Measurements from ENCODE around the gene ANXA2. TPM values are rescaled to one million over a fixed set of nuclear protein-coding genes. Genes with fewer than 3 reads are reported as not detected.

ANXA2 gene
- total and polyA plus RNA-seq, 9 donors = 118 to 910 (median 237) TPM

DNA sequence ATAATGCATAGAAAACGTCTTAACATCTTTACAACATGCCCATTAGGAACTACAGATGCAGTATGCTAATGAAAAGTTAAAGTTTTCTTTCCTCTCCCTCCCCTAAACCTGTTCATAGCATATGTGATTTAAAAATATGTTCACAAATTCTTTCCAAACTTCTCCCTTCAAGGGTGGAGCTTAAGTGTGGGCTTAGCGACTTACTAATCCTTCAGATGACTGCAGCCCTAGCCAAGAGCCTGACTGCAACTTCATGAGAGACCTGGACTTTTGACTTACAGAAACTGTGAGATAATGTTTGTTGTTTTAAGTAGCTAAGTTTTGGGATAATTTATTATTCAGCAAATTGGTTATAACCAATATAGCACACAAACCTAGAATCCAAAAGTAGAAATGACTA, 22.0 kb upstream of the ANXA2 start:
- Histone ChIP-seq H3K4me3 (no peak overlapping the region), H3K4me1 (ENCODE audit: insufficient read depth) (no peaks in the 10 kb centered on the region), H3K9me3 (no peaks in the 10 kb centered on the region), H3K27ac (no peak overlapping the region), H3K36me3 (no peaks in the 10 kb centered on the region), H3K27me3 (no peaks in the 10 kb centered on the region)
- intact Hi-C loops (cut with DNase I) = no loop called here
- TF ChIP-seq POLR2A (IDR thresholded peaks at IDR 0.05) (no peak), EP300 (IDR thresholded peaks at IDR 0.05) (no peak)
- TF ChIP-seq, protein P1, sequence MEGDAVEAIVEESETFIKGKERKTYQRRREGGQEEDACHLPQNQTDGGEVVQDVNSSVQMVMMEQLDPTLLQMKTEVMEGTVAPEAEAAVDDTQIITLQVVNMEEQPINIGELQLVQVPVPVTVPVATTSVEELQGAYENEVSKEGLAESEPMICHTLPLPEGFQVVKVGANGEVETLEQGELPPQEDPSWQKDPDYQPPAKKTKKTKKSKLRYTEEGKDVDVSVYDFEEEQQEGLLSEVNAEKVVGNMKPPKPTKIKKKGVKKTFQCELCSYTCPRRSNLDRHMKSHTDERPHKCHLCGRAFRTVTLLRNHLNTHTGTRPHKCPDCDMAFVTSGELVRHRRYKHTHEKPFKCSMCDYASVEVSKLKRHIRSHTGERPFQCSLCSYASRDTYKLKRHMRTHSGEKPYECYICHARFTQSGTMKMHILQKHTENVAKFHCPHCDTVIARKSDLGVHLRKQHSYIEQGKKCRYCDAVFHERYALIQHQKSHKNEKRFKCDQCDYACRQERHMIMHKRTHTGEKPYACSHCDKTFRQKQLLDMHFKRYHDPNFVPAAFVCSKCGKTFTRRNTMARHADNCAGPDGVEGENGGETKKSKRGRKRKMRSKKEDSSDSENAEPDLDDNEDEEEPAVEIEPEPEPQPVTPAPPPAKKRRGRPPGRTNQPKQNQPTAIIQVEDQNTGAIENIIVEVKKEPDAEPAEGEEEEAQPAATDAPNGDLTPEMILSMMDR (IDR thresholded peaks at IDR 0.05) = no peak
- WGBS, 3 donors = 64 to 85% (median 82%) methylated on average over 2 of the region's 2 CpGs
- no peak for DNase-seq

DNA sequence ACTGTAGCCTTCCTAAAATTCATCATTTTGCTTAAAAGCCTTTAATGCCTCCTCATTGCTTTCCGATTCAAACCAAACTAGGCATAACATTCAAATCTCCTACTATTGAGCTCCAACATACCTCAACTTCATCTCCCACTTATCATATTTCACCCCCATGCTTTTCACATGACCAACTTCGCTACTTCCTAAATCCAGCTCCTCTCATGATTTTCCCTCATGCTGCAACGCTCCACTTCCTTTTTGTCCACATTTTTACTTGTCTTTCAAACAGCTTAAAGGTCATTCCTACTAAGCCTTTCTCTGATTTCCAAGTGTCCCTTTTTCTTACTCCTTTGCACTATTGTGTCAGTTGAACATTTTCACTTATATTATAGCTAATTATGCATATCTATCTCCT, 20.3 kb upstream of the ANXA2 start:
- H3K4me3 ChIP-seq = no peak overlapping the region
- H3K9me3 ChIP-seq = no peaks in the 10 kb centered on the region
- intact Hi-C loops (cut with DNase I) = no loop called here
- WGBS, 3 donors = 95 to 97% (median 96%) methylated on average over 3 of the region's 3 CpGs
- no peak overlapping the region for H3K27ac ChIP-seq
- DNase-seq = no peak
- TF ChIP-seq EP300 (IDR thresholded peaks at IDR 0.05) = no peak
- TF ChIP-seq, protein P1 (IDR thresholded peaks at IDR 0.05) = no peak
- no peak for TF ChIP-seq POLR2A (IDR thresholded peaks at IDR 0.05)
- no peaks in the 10 kb centered on the region for H3K27me3 ChIP-seq
- H3K4me1 ChIP-seq (ENCODE audit: insufficient read depth) = no peaks in the 10 kb centered on the region
- no peaks in the 10 kb centered on the region for H3K36me3 ChIP-seq

DNA sequence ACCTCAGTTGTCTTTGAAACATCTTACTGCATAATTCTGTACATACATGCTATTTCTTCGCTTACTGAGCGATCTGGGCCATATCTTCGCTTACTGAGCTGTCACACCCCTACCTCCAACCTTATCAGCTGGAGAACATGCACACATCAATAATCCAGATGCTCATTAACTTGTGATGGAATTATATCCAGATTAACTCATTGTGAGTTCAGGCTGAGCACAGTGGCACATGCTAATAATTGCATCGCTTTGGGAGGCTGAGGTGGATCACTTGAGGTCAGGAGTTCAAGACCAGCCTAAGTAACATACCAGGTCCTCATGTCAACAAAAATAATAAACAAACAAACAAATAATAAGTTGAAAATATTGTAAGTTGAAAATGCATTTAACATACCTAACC, 19.3 kb upstream of the ANXA2 start:
- intact Hi-C loops (cut with DNase I) = no loop called here
- Histone ChIP-seq H3K36me3 (no peaks in the 10 kb centered on the region), H3K9me3 (no peaks in the 10 kb centered on the region), H3K27me3 (no peaks in the 10 kb centered on the region), H3K27ac (no peak overlapping the region), H3K4me1 (ENCODE audit: insufficient read depth) (no peaks in the 10 kb centered on the region), H3K4me3 (no peak overlapping the region)
- no peak for DNase-seq
- TF ChIP-seq POLR2A (IDR thresholded peaks at IDR 0.05) = no peak
- TF ChIP-seq, protein P1 (IDR thresholded peaks at IDR 0.05) = no peak
- TF ChIP-seq EP300 (IDR thresholded peaks at IDR 0.05) = no peak
- 98 to 100% (median 99%) methylated on average over 4 of the region's 4 CpGs for WGBS, 3 donors

DNA sequence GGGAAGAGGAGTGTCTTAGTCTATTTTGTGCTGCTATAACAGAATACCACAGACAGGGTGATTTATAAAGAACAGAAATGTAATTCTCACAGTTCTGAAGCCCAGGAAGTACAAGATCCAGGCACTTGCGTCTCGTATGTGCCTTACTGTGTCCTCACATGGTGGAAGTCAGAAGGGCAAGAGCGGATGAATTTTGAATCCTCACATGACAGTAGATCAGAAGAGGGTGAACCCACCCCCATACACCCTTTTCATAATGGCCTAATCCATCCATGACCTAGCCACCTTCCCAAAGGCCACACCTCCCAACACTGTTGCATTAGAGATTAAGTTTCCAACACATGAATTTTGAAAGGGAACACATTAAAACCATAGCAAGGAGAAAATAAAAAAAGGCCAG, 18.7 kb upstream of the ANXA2 start:
- intact Hi-C loops (cut with DNase I) = no loop called here
- WGBS, 3 donors = 96 to 98% (median 98%) methylated on average over 3 of the region's 3 CpGs
- no peak for DNase-seq
- Histone ChIP-seq H3K27ac (no peak overlapping the region), H3K4me1 (ENCODE audit: insufficient read depth) (no peaks in the 10 kb centered on the region), H3K27me3 (no peaks in the 10 kb centered on the region), H3K9me3 (no peaks in the 10 kb centered on the region), H3K4me3 (no peak overlapping the region), H3K36me3 (no peaks in the 10 kb centered on the region)
- TF ChIP-seq POLR2A (IDR thresholded peaks at IDR 0.05) (no peak), EP300 (IDR thresholded peaks at IDR 0.05) (no peak)
- TF ChIP-seq, protein P1 (IDR thresholded peaks at IDR 0.05) = no peak

Data from ovary (tissue), 9 donors.